Right lobe of liver (tissue), 4 donors: Measurements from ENCODE around the gene UXS1.

Experiments
- CTCF ChIP-seq, 4 donors: fragments of 200-600 bp in 3 of 4; fragments of 450-650 bp in 1 of 4; IDR thresholded peaks; one replicate each; pipeline versions ENCODE4 v1.5.1 to v1.8.0; 2016 to 2022; ENCODE audit warnings: antibody characterized with exemption in 4 of 4, mild to moderate bottlenecking in 2 of 4
- POLR2A ChIP-seq: fragments of 450-650 bp; IDR thresholded peaks from one replicate; pipeline ENCODE4 v1.6.1; 2017; ENCODE audit warnings: antibody characterized with exemption, mild to moderate bottlenecking
- donor health status: DM: no; HTN: no; CAD: no.
- donor health status: DM: no; HTN: no; CAD: no.
- donor health status: DM: no; HTN: yes; CAD: no.

GRCh38 chr2:106097038-106098000, 96.8 kb downstream of the UXS1 start:
- TF ChIP-seq CTCF (IDR thresholded peaks at IDR 0.05) (no peak), POLR2A (no peak)
